Measurements from ENCODE around the gene CAMTA1.
"Not testable (repeated sequence)": the region's sequence is repeated elsewhere in the genome, so short reads cannot be mapped to it uniquely, and the experiment has no call there.

The CAMTA1 gene

GRCh38 chr1:7786795-7787194 is 1001.5 kb downstream of the CAMTA1 start:
- DNase-seq = no peak

- no peak for DNase-seq
Observed at GRCh38 chr1:7789828-7790227, 1004.6 kb downstream of the CAMTA1 start.

- not testable (repeated sequence) for DNase-seq
Observed at GRCh38 chr1:7791027-7791426, 1005.8 kb downstream of the CAMTA1 start.

- DNase-seq = no peak
Observed at GRCh38 chr1:7795406-7795805, 1010.2 kb downstream of the CAMTA1 start.

GRCh38 chr1:7805460-7805859 is 1020.2 kb downstream of the CAMTA1 start:
- no peak for DNase-seq

GRCh38 chr1:7808253-7808844 is 1023.1 kb downstream of the CAMTA1 start:
- DNase-seq = no peak

GRCh38 chr1:7809742-7810141 is 1024.5 kb downstream of the CAMTA1 start:
- no peak for DNase-seq

- DNase-seq = no peak
Observed at GRCh38 chr1:7810395-7810794, 1025.1 kb downstream of the CAMTA1 start.

- no peak for DNase-seq
Observed at GRCh38 chr1:7811476-7811875, 1026.2 kb downstream of the CAMTA1 start.

- no peak for DNase-seq
Observed at GRCh38 chr1:7813677-7814373, 1028.6 kb downstream of the CAMTA1 start.

All from NCI-H1048 (cell line).